ENCODE results near the gene HDAC4.

The HDAC4 gene

GRCh38 chr2:239259603-239260298 is 141.1 kb downstream of the HDAC4 start:
- no peak for DNase-seq (ENCODE audit: extremely low read depth in 1 of 2, low read depth in 1 of 2)

GRCh38 chr2:239259173-239259572 is 141.6 kb downstream of the HDAC4 start:
- no peak for DNase-seq (ENCODE audit: extremely low read depth in 1 of 2, low read depth in 1 of 2)

GRCh38 chr2:239258248-239258647 is 142.6 kb downstream of the HDAC4 start:
- DNase-seq (ENCODE audit: extremely low read depth in 1 of 2, low read depth in 1 of 2) = no peak

- no peak for DNase-seq (ENCODE audit: extremely low read depth in 1 of 2, low read depth in 1 of 2)
Measured at GRCh38 chr2:239257511-239257937, 143.3 kb downstream of the HDAC4 start.

GRCh38 chr2:239256350-239256743 is 144.5 kb downstream of the HDAC4 start:
- DNase-seq (ENCODE audit: extremely low read depth in 1 of 2, low read depth in 1 of 2) = no peak

- DNase-seq (ENCODE audit: extremely low read depth in 1 of 2, low read depth in 1 of 2) = no peak
Measured at GRCh38 chr2:239255628-239256349, 145.0 kb downstream of the HDAC4 start.

GRCh38 chr2:239255218-239255617 is 145.6 kb downstream of the HDAC4 start:
- DNase-seq (ENCODE audit: extremely low read depth in 1 of 2, low read depth in 1 of 2) = no peak

GRCh38 chr2:239253701-239254436 is 147.0 kb downstream of the HDAC4 start:
- no peak for DNase-seq (ENCODE audit: extremely low read depth in 1 of 2, low read depth in 1 of 2)

- no peak for DNase-seq (ENCODE audit: extremely low read depth in 1 of 2, low read depth in 1 of 2)
Measured at GRCh38 chr2:239253264-239253663, 147.6 kb downstream of the HDAC4 start.

- DNase-seq (ENCODE audit: extremely low read depth in 1 of 2, low read depth in 1 of 2) = no peak
Measured at GRCh38 chr2:239252801-239253200, 148.0 kb downstream of the HDAC4 start.

- no peak for DNase-seq (ENCODE audit: extremely low read depth in 1 of 2, low read depth in 1 of 2)
Measured at GRCh38 chr2:239252393-239252792, 148.4 kb downstream of the HDAC4 start.

GRCh38 chr2:239251971-239252370 is 148.8 kb downstream of the HDAC4 start:
- no peak for DNase-seq (ENCODE audit: extremely low read depth in 1 of 2, low read depth in 1 of 2)

GRCh38 chr2:239250216-239251081 is 150.4 kb downstream of the HDAC4 start:
- DNase-seq (ENCODE audit: extremely low read depth in 1 of 2, low read depth in 1 of 2) = no peak

- DNase-seq (ENCODE audit: extremely low read depth in 1 of 2, low read depth in 1 of 2) = no peak
Measured at GRCh38 chr2:239249776-239250175, 151.0 kb downstream of the HDAC4 start.

GRCh38 chr2:239249048-239249447 is 151.8 kb downstream of the HDAC4 start:
- DNase-seq (ENCODE audit: extremely low read depth in 1 of 2, low read depth in 1 of 2) = no peak

- DNase-seq (ENCODE audit: extremely low read depth in 1 of 2, low read depth in 1 of 2) = no peak
Measured at GRCh38 chr2:239247401-239248245, 153.2 kb downstream of the HDAC4 start.

GRCh38 chr2:239246723-239247122 is 154.1 kb downstream of the HDAC4 start:
- no peak for DNase-seq (ENCODE audit: extremely low read depth in 1 of 2, low read depth in 1 of 2)

- no peak for DNase-seq (ENCODE audit: extremely low read depth in 1 of 2, low read depth in 1 of 2)
Measured at GRCh38 chr2:239245872-239246721, 154.7 kb downstream of the HDAC4 start.

GRCh38 chr2:239245107-239245506 is 155.7 kb downstream of the HDAC4 start:
- DNase-seq (ENCODE audit: extremely low read depth in 1 of 2, low read depth in 1 of 2) = no peak

Measured in activated CD8-positive, alpha-beta memory T cell treated with anti-CD3 and anti-CD28 coated beads for 1 hour (primary cell).